ENCODE results near the gene RPRD2.
A peak's percentile ranks its signal among the peaks of the same experiment; 100 is the strongest.

Gene RPRD2

DNA sequence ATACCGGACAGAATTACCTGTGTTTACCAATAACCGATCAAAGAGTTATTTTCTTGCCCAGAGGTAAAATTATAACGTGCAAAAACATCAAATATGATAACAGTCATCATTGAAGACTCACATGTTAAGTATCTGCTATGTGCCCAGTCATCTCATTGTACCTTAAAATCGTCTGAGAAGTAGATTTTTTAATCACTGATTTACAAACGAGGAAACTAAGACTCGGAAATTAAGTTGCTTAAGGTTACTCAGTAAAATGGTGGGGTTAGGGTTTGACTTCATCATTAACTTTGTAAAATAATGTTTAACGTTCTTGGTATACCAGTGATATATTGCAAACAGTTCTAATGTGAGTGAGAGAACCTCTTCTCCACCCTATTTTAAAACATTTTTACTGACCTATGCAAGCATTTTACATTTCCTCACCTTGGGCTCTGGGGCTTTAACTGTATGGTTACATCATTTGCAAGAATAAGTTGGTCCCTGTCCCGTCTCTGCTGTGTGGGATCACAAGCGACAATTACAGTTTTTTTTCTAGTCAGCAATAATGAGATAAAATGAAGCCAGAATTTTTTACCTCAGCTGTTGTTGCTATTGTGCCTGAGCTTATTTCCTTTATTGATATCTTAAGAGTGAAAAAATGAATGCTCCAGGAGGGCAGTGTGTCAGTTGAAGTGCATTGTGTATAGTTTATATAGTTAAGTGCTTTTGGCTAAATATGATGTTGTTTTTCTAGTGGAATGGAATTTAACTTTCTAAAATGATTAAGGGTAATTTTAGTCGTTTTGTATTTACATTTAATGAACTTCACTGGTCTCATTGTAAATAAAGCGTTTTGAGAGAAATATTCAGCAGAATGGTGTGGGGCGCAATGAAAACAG is 2.7 kb downstream of the RPRD2 start:
- H3K9me3 ChIP-seq (ENCODE audit: control insufficient read depth in 1 of 2, low read length in 2 of 2), result no peaks in the 10 kb centered on the region
- peaks cover 0 to 7% of the 10 kb centered on the region in 2 donors for H3K4me1 ChIP-seq (ENCODE audit: control insufficient read depth in 1 of 2, insufficient read depth in 2 of 2, low read length in 2 of 2)
- peaks cover 0 to 3% of the 10 kb centered on the region in 2 donors for H3K36me3 ChIP-seq (ENCODE audit: control insufficient read depth in 1 of 2, insufficient read depth in 2 of 2, low read length in 2 of 2)
- H3K27me3 ChIP-seq (ENCODE audit: low read depth, low read length), result no peaks in the 10 kb centered on the region
- peak overlapping the region; percentile 93 for H3K27ac ChIP-seq (ENCODE audit: low read length)
- H3K4me3 ChIP-seq (ENCODE audit: low read depth in 1 of 2, low read length in 2 of 2), result peak overlapping the region; percentile 74 to 97

DNA sequence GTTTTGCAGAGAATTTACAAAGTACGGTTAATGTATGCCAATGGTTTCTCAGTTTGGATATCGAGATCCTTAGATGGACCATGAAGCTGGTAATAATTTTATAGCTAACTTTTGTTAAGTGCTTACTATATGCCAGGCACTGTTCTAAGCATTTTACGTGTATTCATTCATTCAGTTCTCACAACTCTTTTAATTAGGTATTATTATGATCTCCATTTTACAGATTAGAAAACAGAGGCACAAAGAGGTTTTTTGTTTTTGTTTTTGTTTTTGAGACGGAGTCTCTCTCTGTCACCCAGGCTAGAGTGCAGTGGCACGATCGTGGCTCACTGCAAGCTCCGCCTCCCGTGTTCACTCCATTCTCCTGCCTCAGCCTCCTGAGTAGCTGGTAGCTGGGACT is 7.2 kb downstream of the RPRD2 start:
- no peaks in the 10 kb centered on the region for H3K36me3 ChIP-seq (ENCODE audit: control insufficient read depth in 1 of 2, insufficient read depth in 2 of 2, low read length in 2 of 2)
- H3K4me1 ChIP-seq (ENCODE audit: control insufficient read depth in 1 of 2, insufficient read depth in 2 of 2, low read length in 2 of 2), result peaks cover 0 to 29% of the 10 kb centered on the region in 2 donors

DNA sequence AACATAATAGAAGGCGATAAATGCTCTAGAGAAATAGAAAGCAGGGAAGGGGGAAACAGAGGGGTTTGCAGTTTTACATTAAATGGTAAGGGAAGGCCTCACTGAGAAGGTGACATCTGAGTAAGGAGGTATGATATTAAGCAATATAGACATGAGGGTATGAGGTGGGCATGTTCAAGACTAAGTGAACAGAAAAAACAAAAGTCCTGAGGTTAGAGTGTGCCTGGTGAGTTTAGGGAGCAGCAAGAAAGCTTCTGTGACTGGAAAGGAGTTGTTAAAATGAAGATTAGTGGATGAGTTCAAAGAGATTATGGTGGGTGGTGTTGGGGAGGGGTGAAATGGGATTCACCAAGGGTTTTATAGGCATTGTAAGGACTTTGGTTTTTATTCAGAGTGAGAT is 8.6 kb downstream of the RPRD2 start:
- no peak overlapping the region for H3K27ac ChIP-seq (ENCODE audit: low read length)

More for the DNA sequence above, 7.2 kb downstream of the RPRD2 start:
- Histone ChIP-seq H3K27me3 (ENCODE audit: low read depth, low read length) (no peaks in the 10 kb centered on the region), H3K4me3 (ENCODE audit: low read depth in 1 of 2, low read length in 2 of 2) (no peak overlapping the region), H3K27ac (ENCODE audit: low read length) (no peak overlapping the region), H3K9me3 (ENCODE audit: control insufficient read depth in 1 of 2, low read length in 2 of 2) (no peaks in the 10 kb centered on the region)

DNA sequence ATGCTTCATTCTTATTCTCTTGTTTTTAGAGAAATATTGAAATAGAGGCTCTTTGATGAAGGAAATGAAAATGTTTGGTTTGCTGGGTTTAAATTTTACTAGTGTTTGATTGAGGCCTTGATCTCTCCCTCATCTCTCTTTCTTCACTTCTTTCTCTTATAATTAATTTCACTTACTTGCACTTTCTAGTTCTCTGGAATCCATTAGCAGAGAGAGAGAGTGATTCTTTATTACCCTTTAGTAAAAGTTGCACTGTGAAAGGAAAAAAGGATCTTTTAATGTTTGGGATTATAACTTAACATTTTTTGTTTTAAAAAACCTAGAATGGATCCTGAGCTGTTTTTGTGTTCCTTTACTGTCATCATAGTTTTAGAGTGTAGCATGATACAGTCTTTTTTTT is 12.2 kb downstream of the RPRD2 start:
- Histone ChIP-seq H3K36me3 (ENCODE audit: control insufficient read depth in 1 of 2, insufficient read depth in 2 of 2, low read length in 2 of 2) (no peaks in the 10 kb centered on the region), H3K4me1 (ENCODE audit: control insufficient read depth in 1 of 2, insufficient read depth in 2 of 2, low read length in 2 of 2) (peaks cover 0 to 22% of the 10 kb centered on the region in 2 donors), H3K27ac (ENCODE audit: low read length) (no peak overlapping the region), H3K9me3 (ENCODE audit: control insufficient read depth in 1 of 2, low read length in 2 of 2) (no peaks in the 10 kb centered on the region), H3K4me3 (ENCODE audit: low read depth in 1 of 2, low read length in 2 of 2) (no peak overlapping the region), H3K27me3 (ENCODE audit: low read depth, low read length) (no peaks in the 10 kb centered on the region)

More for the DNA sequence above, 8.6 kb downstream of the RPRD2 start:
- peaks cover 0 to 22% of the 10 kb centered on the region in 2 donors for H3K4me1 ChIP-seq (ENCODE audit: control insufficient read depth in 1 of 2, insufficient read depth in 2 of 2, low read length in 2 of 2)
- H3K36me3 ChIP-seq (ENCODE audit: control insufficient read depth in 1 of 2, insufficient read depth in 2 of 2, low read length in 2 of 2), result no peaks in the 10 kb centered on the region
- no peaks in the 10 kb centered on the region for H3K27me3 ChIP-seq (ENCODE audit: low read depth, low read length)
- H3K4me3 ChIP-seq (ENCODE audit: low read depth in 1 of 2, low read length in 2 of 2), result no peak overlapping the region
- no peaks in the 10 kb centered on the region for H3K9me3 ChIP-seq (ENCODE audit: control insufficient read depth in 1 of 2, low read length in 2 of 2)

DNA sequence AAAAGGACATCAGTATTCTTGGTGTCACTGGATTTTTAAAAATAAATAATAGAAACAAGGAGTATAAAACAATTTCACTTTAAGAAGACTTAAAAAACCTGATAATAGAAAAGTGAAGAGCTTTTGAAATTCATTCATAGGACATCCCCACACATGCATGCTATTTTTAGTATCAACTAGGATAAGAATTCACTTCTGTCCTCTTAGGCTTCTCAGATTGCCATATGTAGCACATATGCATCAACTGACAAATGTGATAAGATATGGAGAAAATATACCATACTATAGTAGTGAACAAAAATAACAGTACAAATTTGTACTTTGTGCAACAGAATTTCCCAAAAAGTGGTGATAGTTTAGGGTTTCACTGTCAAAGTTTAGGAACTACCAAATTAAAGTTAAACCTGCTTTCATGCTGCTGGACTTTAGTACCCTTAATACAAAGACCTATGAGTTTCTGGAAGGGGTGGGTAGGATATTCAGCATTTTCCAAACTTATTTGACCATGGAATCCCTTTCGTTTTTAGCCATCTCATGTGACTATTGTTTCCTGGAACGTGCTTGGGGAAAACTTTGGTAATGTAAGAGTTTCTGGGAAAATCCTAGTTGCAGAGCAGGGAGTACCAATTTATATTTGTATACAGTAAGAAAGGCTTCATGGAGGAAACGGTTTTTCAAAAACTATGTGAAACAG is 19.8 kb downstream of the RPRD2 start:
- H3K27ac ChIP-seq (ENCODE audit: low read length), result no peak overlapping the region
- no peaks in the 10 kb centered on the region for H3K27me3 ChIP-seq (ENCODE audit: low read depth, low read length)
- H3K36me3 ChIP-seq (ENCODE audit: control insufficient read depth in 1 of 2, insufficient read depth in 2 of 2, low read length in 2 of 2), result no peaks in the 10 kb centered on the region
- H3K4me1 ChIP-seq (ENCODE audit: control insufficient read depth in 1 of 2, insufficient read depth in 2 of 2, low read length in 2 of 2), result peaks cover 0 to 27% of the 10 kb centered on the region in 2 donors
- no peak overlapping the region for H3K4me3 ChIP-seq (ENCODE audit: low read depth in 1 of 2, low read length in 2 of 2)
- no peaks in the 10 kb centered on the region for H3K9me3 ChIP-seq (ENCODE audit: control insufficient read depth in 1 of 2, low read length in 2 of 2)

DNA sequence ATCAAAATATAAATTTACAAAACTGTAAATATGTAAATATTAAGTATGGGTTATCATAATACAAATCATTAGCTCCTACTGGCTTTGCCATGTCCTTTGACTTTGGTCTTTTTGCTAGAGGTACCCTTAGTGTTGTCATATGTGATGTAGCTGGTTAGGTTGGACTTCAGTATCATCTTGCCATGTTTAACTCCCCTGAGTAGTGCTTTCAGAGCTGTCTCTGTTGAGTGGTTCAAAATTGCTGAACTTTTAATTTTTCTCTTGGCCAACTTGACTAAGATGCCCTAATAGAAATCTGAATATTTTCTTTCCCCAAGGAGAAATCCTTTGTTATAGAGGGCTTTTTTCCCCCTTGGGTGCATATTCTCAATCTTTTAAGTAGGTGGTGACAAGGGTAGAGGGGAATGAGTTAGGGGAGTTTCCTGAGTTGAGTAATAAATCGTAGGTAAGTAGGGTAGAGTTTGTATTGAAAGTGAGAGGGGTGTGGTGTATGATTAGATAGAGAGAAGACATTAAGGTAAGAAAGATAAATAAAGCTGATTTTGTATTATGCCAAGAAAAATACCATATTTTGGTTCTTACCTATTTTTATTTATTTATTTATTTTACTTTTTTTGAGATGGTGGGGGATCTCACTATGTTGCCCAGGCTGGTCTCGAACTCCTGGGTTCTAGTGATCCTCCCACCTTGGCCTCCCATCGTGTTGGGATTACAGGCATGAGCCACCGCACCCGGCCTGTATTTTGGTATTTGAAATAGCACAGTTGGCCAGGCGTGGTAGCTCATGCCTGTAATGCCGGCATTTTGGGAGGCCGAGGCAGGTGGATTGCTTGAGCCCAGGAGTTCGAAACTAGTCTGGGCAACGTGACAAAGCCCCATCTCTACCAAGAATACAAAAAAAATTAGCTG is 21.8 kb downstream of the RPRD2 start:
- no peak overlapping the region for H3K4me3 ChIP-seq (ENCODE audit: low read depth in 1 of 2, low read length in 2 of 2)
- peaks cover 0 to 27% of the 10 kb centered on the region in 2 donors for H3K4me1 ChIP-seq (ENCODE audit: control insufficient read depth in 1 of 2, insufficient read depth in 2 of 2, low read length in 2 of 2)
- H3K9me3 ChIP-seq (ENCODE audit: control insufficient read depth in 1 of 2, low read length in 2 of 2), result no peaks in the 10 kb centered on the region
- no peaks in the 10 kb centered on the region for H3K36me3 ChIP-seq (ENCODE audit: control insufficient read depth in 1 of 2, insufficient read depth in 2 of 2, low read length in 2 of 2)
- no peaks in the 10 kb centered on the region for H3K27me3 ChIP-seq (ENCODE audit: low read depth, low read length)
- H3K27ac ChIP-seq (ENCODE audit: low read length), result no peak overlapping the region

DNA sequence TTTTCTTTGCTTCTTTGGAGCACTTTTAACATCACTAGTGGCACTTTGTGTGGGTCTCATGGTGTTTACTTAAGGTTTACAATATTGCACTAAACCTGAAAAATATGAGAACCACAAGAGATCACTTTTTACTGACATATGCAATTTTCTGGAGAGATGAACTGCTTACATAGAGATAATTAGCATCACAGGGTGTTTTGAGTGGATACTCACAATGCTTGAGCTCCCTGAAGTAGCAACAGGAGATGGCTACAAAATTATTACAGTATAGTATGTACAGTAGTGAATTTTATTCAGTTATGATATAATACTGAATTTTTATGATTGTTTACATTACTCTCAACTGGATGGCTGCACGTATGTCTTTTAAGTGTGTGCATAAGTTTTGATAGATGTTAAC is 22.6 kb downstream of the RPRD2 start:
- Histone ChIP-seq H3K27ac (ENCODE audit: low read length) (no peak overlapping the region), H3K36me3 (ENCODE audit: control insufficient read depth in 1 of 2, insufficient read depth in 2 of 2, low read length in 2 of 2) (no peaks in the 10 kb centered on the region), H3K4me1 (ENCODE audit: control insufficient read depth in 1 of 2, insufficient read depth in 2 of 2, low read length in 2 of 2) (peaks cover 0 to 27% of the 10 kb centered on the region in 2 donors), H3K27me3 (ENCODE audit: low read depth, low read length) (no peaks in the 10 kb centered on the region), H3K9me3 (ENCODE audit: control insufficient read depth in 1 of 2, low read length in 2 of 2) (no peaks in the 10 kb centered on the region), H3K4me3 (ENCODE audit: low read depth in 1 of 2, low read length in 2 of 2) (no peak overlapping the region)

DNA sequence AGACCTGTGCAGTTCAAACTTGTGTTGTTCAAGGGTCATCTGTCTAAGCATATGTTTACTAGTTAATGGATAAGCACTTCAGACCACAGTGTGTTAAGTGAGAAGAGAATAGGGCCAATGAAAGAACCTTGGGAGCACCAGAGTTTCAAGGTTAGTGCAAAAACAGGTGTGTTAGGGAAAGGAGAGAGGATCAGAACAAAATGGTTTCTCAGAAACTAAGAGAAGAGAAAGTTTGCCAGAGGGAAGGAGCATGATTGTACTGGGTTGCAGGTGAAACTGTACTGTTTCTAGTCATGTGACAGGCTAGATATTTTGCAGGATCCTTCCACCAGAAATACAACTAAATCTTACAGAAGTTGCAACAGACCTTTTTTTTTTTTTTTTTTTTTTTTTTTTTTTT is 23.3 kb downstream of the RPRD2 start:
- no peak overlapping the region for H3K27ac ChIP-seq (ENCODE audit: low read length)
- H3K27me3 ChIP-seq (ENCODE audit: low read depth, low read length), result no peaks in the 10 kb centered on the region
- no peaks in the 10 kb centered on the region for H3K36me3 ChIP-seq (ENCODE audit: control insufficient read depth in 1 of 2, insufficient read depth in 2 of 2, low read length in 2 of 2)
- no peaks in the 10 kb centered on the region for H3K9me3 ChIP-seq (ENCODE audit: control insufficient read depth in 1 of 2, low read length in 2 of 2)
- peaks cover 0 to 27% of the 10 kb centered on the region in 2 donors for H3K4me1 ChIP-seq (ENCODE audit: control insufficient read depth in 1 of 2, insufficient read depth in 2 of 2, low read length in 2 of 2)
- H3K4me3 ChIP-seq (ENCODE audit: low read depth in 1 of 2, low read length in 2 of 2), result no peak overlapping the region

DNA sequence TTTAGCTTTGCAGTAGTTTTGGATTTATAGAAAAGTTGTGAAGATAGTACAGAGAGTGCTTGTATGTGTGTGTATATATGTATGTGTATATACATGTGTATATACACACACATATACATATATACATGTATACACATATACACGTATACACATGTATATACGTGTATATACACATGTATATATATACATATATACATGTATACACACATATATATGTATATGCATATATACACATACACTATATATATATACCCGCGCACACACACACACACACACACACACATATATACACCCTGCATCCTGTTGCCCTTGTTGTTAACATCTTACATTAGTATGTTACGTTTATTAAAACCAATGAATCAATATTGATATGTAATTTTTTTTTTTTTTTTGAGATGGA is 24.3 kb downstream of the RPRD2 start:
- no peaks in the 10 kb centered on the region for H3K9me3 ChIP-seq (ENCODE audit: control insufficient read depth in 1 of 2, low read length in 2 of 2)
- peaks cover 0 to 27% of the 10 kb centered on the region in 2 donors for H3K4me1 ChIP-seq (ENCODE audit: control insufficient read depth in 1 of 2, insufficient read depth in 2 of 2, low read length in 2 of 2)
- no peak overlapping the region for H3K27ac ChIP-seq (ENCODE audit: low read length)
- H3K4me3 ChIP-seq (ENCODE audit: low read depth in 1 of 2, low read length in 2 of 2), result no peak overlapping the region
- no peaks in the 10 kb centered on the region for H3K27me3 ChIP-seq (ENCODE audit: low read depth, low read length)
- no peaks in the 10 kb centered on the region for H3K36me3 ChIP-seq (ENCODE audit: control insufficient read depth in 1 of 2, insufficient read depth in 2 of 2, low read length in 2 of 2)

DNA sequence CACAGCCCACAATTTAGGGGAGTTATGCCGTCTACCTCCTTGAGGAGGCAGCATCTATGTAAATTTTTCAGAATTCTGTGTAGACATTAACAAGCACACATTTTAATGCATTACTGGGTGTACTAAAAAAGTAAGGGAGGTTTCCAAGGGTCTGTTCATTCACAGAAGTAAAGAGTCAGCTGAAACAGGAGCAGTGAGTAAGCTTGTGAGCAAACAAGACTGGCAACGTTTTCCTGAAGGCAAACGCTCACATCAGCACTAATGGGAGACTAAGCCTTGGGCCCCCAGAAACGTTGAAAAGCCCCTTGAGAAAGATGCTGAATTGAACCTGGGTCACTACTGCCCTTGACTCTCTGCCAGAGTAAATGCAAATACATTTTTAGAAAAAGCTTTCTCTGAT is 25.7 kb downstream of the RPRD2 start:
- H3K4me1 ChIP-seq (ENCODE audit: control insufficient read depth in 1 of 2, insufficient read depth in 2 of 2, low read length in 2 of 2), result peaks cover 0 to 17% of the 10 kb centered on the region in 2 donors
- H3K36me3 ChIP-seq (ENCODE audit: control insufficient read depth in 1 of 2, insufficient read depth in 2 of 2, low read length in 2 of 2), result no peaks in the 10 kb centered on the region
- no peak overlapping the region for H3K4me3 ChIP-seq (ENCODE audit: low read depth in 1 of 2, low read length in 2 of 2)
- H3K9me3 ChIP-seq (ENCODE audit: control insufficient read depth in 1 of 2, low read length in 2 of 2), result no peaks in the 10 kb centered on the region
- H3K27ac ChIP-seq (ENCODE audit: low read length), result no peak overlapping the region
- H3K27me3 ChIP-seq (ENCODE audit: low read depth, low read length), result no peaks in the 10 kb centered on the region

DNA sequence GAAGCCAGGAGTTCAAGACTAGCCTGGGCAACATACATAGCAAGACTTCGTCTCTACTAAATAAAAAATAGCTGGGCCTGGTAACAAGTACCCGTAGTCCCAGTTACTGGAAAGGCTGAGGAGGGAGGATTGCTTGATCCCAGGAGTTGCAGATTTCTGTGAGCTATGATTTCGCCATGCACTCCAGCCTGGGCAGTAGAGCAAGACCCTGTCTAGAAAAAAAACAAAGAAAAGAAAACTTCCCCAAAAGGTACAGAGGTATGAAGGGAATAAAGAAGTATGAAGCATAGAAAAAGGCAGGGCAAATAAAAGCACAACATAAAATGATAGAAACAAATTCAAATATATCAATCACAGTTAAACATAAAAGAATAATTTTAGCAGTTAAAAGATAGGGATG is 28.7 kb downstream of the RPRD2 start:
- Histone ChIP-seq H3K4me1 (ENCODE audit: control insufficient read depth in 1 of 2, insufficient read depth in 2 of 2, low read length in 2 of 2) (peaks cover 0 to 5% of the 10 kb centered on the region in 2 donors), H3K27ac (ENCODE audit: low read length) (no peak overlapping the region), H3K9me3 (ENCODE audit: control insufficient read depth in 1 of 2, low read length in 2 of 2) (no peaks in the 10 kb centered on the region), H3K4me3 (ENCODE audit: low read depth in 1 of 2, low read length in 2 of 2) (no peak overlapping the region), H3K36me3 (ENCODE audit: control insufficient read depth in 1 of 2, insufficient read depth in 2 of 2, low read length in 2 of 2) (no peaks in the 10 kb centered on the region), H3K27me3 (ENCODE audit: low read depth, low read length) (no peaks in the 10 kb centered on the region)

Measured in muscle layer of duodenum (tissue), 2 donors.